HG02642 (cell line): Measurements from ENCODE around the gene MAP4K2.

ENCODE experiments used
- ATAC-seq: cut with Tn5 transposase; IDR thresholded peaks from one replicate; pipeline ENCODE4 v1.9.1; 2021; ENCODE audit warnings: mild to moderate bottlenecking; ENCODE audit not compliant: unreplicated experiment, poor library complexity

MAP4K2 gene

GRCh38 chr11:64743591-64744543, 59.1 kb downstream of the MAP4K2 start, which contains the start of gene RASGRP2:
RASGRP2 (minus strand) TSS chr11:64744142; CDS start chr11:64742866, 1,276 bp downstream.
- no peak for ATAC-seq

- peak; percentile 37 for ATAC-seq
These were observed 60.0 kb downstream of the MAP4K2 start for GRCh38 chr11:64742889-64743590.

GRCh38 chr11:64742087-64742888, 60.7 kb downstream of the MAP4K2 start:
- peak; percentile 20 for ATAC-seq

GRCh38 chr11:64741375-64742086, 61.5 kb downstream of the MAP4K2 start:
- ATAC-seq, result no peak

GRCh38 chr11:64739871-64740270, 63.1 kb downstream of the MAP4K2 start:
- no peak for ATAC-seq

GRCh38 chr11:64736654-64737053, 66.4 kb downstream of the MAP4K2 start:
- ATAC-seq, result no peak

GRCh38 chr11:64735725-64736259, 67.2 kb downstream of the MAP4K2 start:
- ATAC-seq, result no peak
